IMR-90 (cell line): ENCODE results near the gene PCDHA12. TPM values are rescaled to one million over a fixed set of nuclear protein-coding genes. Genes with fewer than 3 reads are reported as not detected.
A peak's percentile ranks its signal among the peaks of the same experiment; 100 is the strongest.

Source experiments
- ATAC-seq: fragments of 200-7000 bp; cut with Tn5 transposase; 2 replicates; pipeline ENCODE4 v1.9.1; 2020; ENCODE audit warnings: low read depth, mild to moderate bottlenecking, moderate library complexity
- BruUV-seq: library from RNA; stranded (reverse); fragments of 400-500 nt; replicated peaks from 2 replicates; lab custom pipeline; 2021; lab: Mats Ljungman, UMichigan
- CTCF ChIA-PET: fragments of 300-600 bp; formaldehyde crosslinking; extraction: SDS; loops from one replicate; lab custom pipeline; 2021; ENCODE audit warnings: antibody characterized with exemption; lab: Yijun Ruan, JAX
- POLR2A ChIA-PET: fragments of 300-600 bp; sonication (Branson Sonifier 250); formaldehyde crosslinking; loops from one replicate; lab custom pipeline; 2022; ENCODE audit warnings: antibody characterized with exemption; ENCODE audit not compliant: unreplicated experiment; lab: Charles Lee
- DNase-seq: peaks from one replicate; pipeline ENCODE4 v3.0.0; 2013
- H2AFZ ChIP-seq: replicated peaks from 2 replicates; pipeline ENCODE3; 2013; ENCODE audit warnings: low read length, mild to moderate bottlenecking; ENCODE audit not compliant: poor library complexity
- H2AK5ac ChIP-seq: 2 replicates; pipeline ENCODE4 v1.6.1; 2013; ENCODE audit warnings: low read depth, low read length, inconsistent platforms
- H2AK9ac ChIP-seq: replicated peaks from 2 replicates; pipeline ENCODE3; 2013; ENCODE audit warnings: mild to moderate bottlenecking, low read depth, low read length, moderate library complexity; ENCODE audit not compliant: poor library complexity
- H2BK120ac ChIP-seq: 2 replicates; pipeline ENCODE4 v1.6.1; 2013; ENCODE audit warnings: low read depth, low read length, inconsistent platforms
- H2BK15ac ChIP-seq: 3 replicates; pipeline ENCODE4 v1.6.1; 2013; ENCODE audit warnings: low read depth, low read length, inconsistent platforms
- H2BK20ac ChIP-seq: 2 replicates; pipeline ENCODE4 v1.6.1; 2013; ENCODE audit warnings: low read depth, mild to moderate bottlenecking, inconsistent platforms, low read length, moderate library complexity
- H2BK5ac ChIP-seq: 2 replicates; pipeline ENCODE4 v1.6.1; 2013; ENCODE audit warnings: mild to moderate bottlenecking, low read depth, low read length, inconsistent platforms; ENCODE audit not compliant: poor library complexity, severe bottlenecking
- H3K14ac ChIP-seq: replicated peaks from 2 replicates; pipeline ENCODE4 v1.6.1; 2013; ENCODE audit warnings: low read depth, low read length, inconsistent platforms
- H3K18ac ChIP-seq: 2 replicates; pipeline ENCODE4 v1.6.1; 2013; ENCODE audit warnings: low read depth, low read length, control low read depth
- H3K23ac ChIP-seq: 2 replicates; pipeline ENCODE4 v1.6.1; 2013; ENCODE audit warnings: low read depth, low read length, inconsistent platforms
- H3K27ac ChIP-seq: 2 replicates; pipeline ENCODE4 v1.5.1; 2013; ENCODE audit warnings: mild to moderate bottlenecking, control low read depth, low read length; ENCODE audit not compliant: insufficient read depth
- H3K27me3 ChIP-seq: 2 replicates; pipeline ENCODE4 v1.6.1; 2013; ENCODE audit warnings: low read length; ENCODE audit not compliant: control insufficient read depth, insufficient read depth
- H3K36me3 ChIP-seq: 2 replicates; pipeline ENCODE4 v1.6.1; 2013; ENCODE audit warnings: low read length, mixed read lengths; ENCODE audit not compliant: control insufficient read depth, insufficient read depth
- H3K4ac ChIP-seq: 2 replicates; pipeline ENCODE4 v1.6.1; 2013; ENCODE audit warnings: low read depth, low read length, inconsistent platforms
- H3K4me1 ChIP-seq: 2 replicates; pipeline ENCODE4 v1.6.1; 2013; ENCODE audit warnings: low read length, mixed read lengths; ENCODE audit not compliant: control insufficient read depth, insufficient read depth
- H3K4me2 ChIP-seq: 2 replicates; pipeline ENCODE4 v1.6.1; 2013; ENCODE audit warnings: low read depth, mild to moderate bottlenecking, control low read depth, low read length, moderate library complexity
- H3K4me3 ChIP-seq: 2 replicates; pipeline ENCODE4 v1.5.1; 2013; ENCODE audit warnings: low read depth, mild to moderate bottlenecking, control low read depth, low read length, moderate library complexity; ENCODE audit not compliant: insufficient read depth
- H3K56ac ChIP-seq: 2 replicates; pipeline ENCODE4 v1.6.1; 2013; ENCODE audit warnings: low read length, inconsistent platforms; ENCODE audit not compliant: insufficient read depth; ENCODE audit errors: extremely low read depth
- H3K79me1 ChIP-seq, 2 experiments: 2 replicates each; pipeline ENCODE4 v1.6.1; 2013; ENCODE audit warnings: low read length in 2 of 2, inconsistent platforms in 1 of 2, low read depth in 1 of 2
- H3K9ac ChIP-seq: 2 replicates; pipeline ENCODE4 v1.6.1; 2013; ENCODE audit warnings: low read depth, low read length, control low read depth
- H3K9me1 ChIP-seq: 2 replicates; pipeline ENCODE4 v1.6.1; 2013; ENCODE audit warnings: low read length, inconsistent platforms; ENCODE audit not compliant: insufficient read depth
- H3K9me3 ChIP-seq: 2 replicates; pipeline ENCODE4 v1.6.1; 2013; ENCODE audit warnings: low read length; ENCODE audit not compliant: control insufficient read depth, insufficient read depth
- H4K20me1 ChIP-seq: 2 replicates; pipeline ENCODE4 v1.6.1; 2013; ENCODE audit warnings: low read length, inconsistent platforms; ENCODE audit not compliant: insufficient read depth
- H4K5ac ChIP-seq: 2 replicates; pipeline ENCODE4 v1.6.1; 2013; ENCODE audit warnings: mild to moderate bottlenecking, low read depth, low read length, control low read depth
- H4K8ac ChIP-seq, 2 experiments: 2 replicates each; pipeline ENCODE4 v1.6.1; 2013; ENCODE audit warnings: low read depth in 2 of 2, low read length in 2 of 2, control low read depth in 1 of 2, inconsistent platforms in 1 of 2
- H4K91ac ChIP-seq: 2 replicates; pipeline ENCODE4 v1.6.1; 2013; ENCODE audit warnings: low read depth, low read length, inconsistent platforms; ENCODE audit not compliant: insufficient read depth
- MXI1 ChIP-seq: IDR thresholded peaks from 2 replicates; pipeline ENCODE4 v1.6.1; 2012; ENCODE audit warnings: low read depth, mild to moderate bottlenecking, low read length, moderate library complexity, borderline replicate concordance
- WGBS, 2 experiments: methylation state at CpG; one replicate each; pipeline versions ENCODE4 v1.1.5 to v1.1.7; 2013; ENCODE audit warnings: missing lambda C conversion rate in 2 of 2; ENCODE audit not compliant: insufficient read length in 1 of 2; ENCODE audit errors: extremely low coverage in 2 of 2; 5-methylcytosine and 5-hydroxymethylcytosine counted together
- dilution Hi-C: fragments of 300-500 bp; cut with HindIII; formaldehyde crosslinking; loops from one replicate; pipeline ENCODE4 v1.14.3; 2018; ENCODE audit warnings: low sequenced_read_pairs; ENCODE audit not compliant: unreplicated experiment
- in situ Hi-C: fragments of 300-500 bp; cut with MboI; formaldehyde crosslinking; loops from 3 replicates; pipeline ENCODE4 v1.14.3; 2019; ENCODE audit warnings: low sequenced_read_pairs, inconsistent platforms, mixed read lengths
- intact Hi-C: fragments of 100-400 bp; cut with micrococcal nuclease; formaldehyde crosslinking; loops from 2 replicates; pipeline ENCODE4 v1.10.0; 2022
- polyA plus RNA-seq, 3 experiments: library from polyadenylated mRNA; depleted of rRNA; stranded (reverse); fragments of >200 nt; gene quantifications; 2 replicates each; pipeline ENCODE4 v1.2.3, GENCODE V29; 2012; ENCODE audit warnings: low replicate concordance in 1 of 3
- total RNA-seq: library from RNA; depleted of rRNA; stranded (reverse); fragments of >200 nt; gene quantifications from 2 replicates; pipeline ENCODE4 v1.2.3, GENCODE V29; 2012; rRNA removed

The PCDHA12 gene
- total and polyA plus RNA-seq, 2 of the 4 experiments (the other 2 are of a cell fraction): not detected

- no peaks in the 10 kb centered on the region for H3K4me1 ChIP-seq
- no peak overlapping the region for H4K8ac ChIP-seq
- H3K27me3 ChIP-seq: no peaks in the 10 kb centered on the region
- H3K4me3 ChIP-seq: peak overlapping the region; percentile 21; the same call in 1 of the 2 replicates
- H3K9ac ChIP-seq: no peak overlapping the region
- H2AFZ ChIP-seq: peak overlapping the region; percentile 41
- H3K4me2 ChIP-seq: peak overlapping the region; percentile 64
- no peak overlapping the region for H3K4ac ChIP-seq
- H3K9me1 ChIP-seq: no peaks in the 10 kb centered on the region
- H3K23ac ChIP-seq: no peak overlapping the region
- H4K20me1 ChIP-seq: no peaks in the 10 kb centered on the region
- intact Hi-C loops: no loop called here
- no peaks in the 10 kb centered on the region for H3K79me1 ChIP-seq
- WGBS, 2 experiments: 7% methylated on average over 17 of the region's 26 CpGs; no CpG with 5 or more reads in 1 of the 2 experiments
- H3K18ac ChIP-seq: no peak overlapping the region
- no peak overlapping the region for H2AK9ac ChIP-seq
- BruUV-seq: no TSS peak
- no peak for DNase-seq
- no peak overlapping the region for H3K56ac ChIP-seq
- no peak overlapping the region for H3K14ac ChIP-seq
- H2AK5ac ChIP-seq: no peak overlapping the region
- H3K9me3 ChIP-seq: peaks cover 11% of the 10 kb centered on the region
- H2BK5ac ChIP-seq: no peak overlapping the region
- CTCF ChIA-PET: no interaction called here
- no peak overlapping the region for H2BK120ac ChIP-seq
- no peak overlapping the region for H2BK20ac ChIP-seq
- no peak for ATAC-seq
- H3K36me3 ChIP-seq: no peaks in the 10 kb centered on the region
- H3K27ac ChIP-seq: no peak overlapping the region
- POLR2A ChIA-PET: no interaction called here
- dilution Hi-C loops: no loop called here
- in situ Hi-C loops: no loop called here
- H2BK15ac ChIP-seq: no peak overlapping the region
- H4K91ac ChIP-seq: no peak overlapping the region
- no peak overlapping the region for H4K5ac ChIP-seq
- no peak for TF ChIP-seq MXI1
Observed at GRCh38 chr5:140927228-140927573, 52.1 kb downstream of the PCDHA12 start.

Other genes starting within 250 kb of the PCDHA12 start
- 0.18 TPM in 1 of 2 replicates, not detected in the other for gene CD14, start 242.1 kb upstream of the PCDHA12 start, total RNA-seq
- gene CD14, start 242.1 kb upstream of the PCDHA12 start, polyA plus RNA-seq (2012; rRNA removed): 0.17 and 0.19 TPM in 2 replicates
- 4.2 and 6.6 TPM in 2 replicates for gene TMCO6, start 235.9 kb upstream of the PCDHA12 start, total RNA-seq
- gene TMCO6, start 235.9 kb upstream of the PCDHA12 start, polyA plus RNA-seq (2012; rRNA removed): 7.2 and 10.6 TPM in 2 replicates
- 20.4 and 30.0 TPM in 2 replicates for gene NDUFA2, start 227.7 kb upstream of the PCDHA12 start, total RNA-seq
- 104 and 131 TPM in 2 replicates for gene NDUFA2, start 227.7 kb upstream of the PCDHA12 start, polyA plus RNA-seq (2012; rRNA removed)
- 137 and 143 TPM in 2 replicates for gene IK, start 227.5 kb upstream of the PCDHA12 start, total RNA-seq
- gene IK, start 227.5 kb upstream of the PCDHA12 start, polyA plus RNA-seq (2012; rRNA removed): 99.8 and 105 TPM in 2 replicates
- gene WDR55, start 210.4 kb upstream of the PCDHA12 start, total RNA-seq: 19.2 and 20.4 TPM in 2 replicates
- 18.0 and 19.0 TPM in 2 replicates for gene WDR55, start 210.4 kb upstream of the PCDHA12 start, polyA plus RNA-seq (2012; rRNA removed)
- gene DND1, start 201.7 kb upstream of the PCDHA12 start, total RNA-seq: under 0.01 TPM in 2 replicates
- gene DND1, start 201.7 kb upstream of the PCDHA12 start, polyA plus RNA-seq (2012; rRNA removed): 0.63 and 0.67 TPM in 2 replicates
- gene HARS1, start 183.9 kb upstream of the PCDHA12 start, total RNA-seq: 134 and 141 TPM in 2 replicates
- 89.3 and 97.6 TPM in 2 replicates for gene HARS1, start 183.9 kb upstream of the PCDHA12 start, polyA plus RNA-seq (2012; rRNA removed)
- gene HARS2, start 183.9 kb upstream of the PCDHA12 start, total RNA-seq: 30.1 and 36.9 TPM in 2 replicates
- 26.5 and 33.0 TPM in 2 replicates for gene HARS2, start 183.9 kb upstream of the PCDHA12 start, polyA plus RNA-seq (2012; rRNA removed)
- 16.3 and 44.7 TPM in 2 replicates for gene ZMAT2, start 174.9 kb upstream of the PCDHA12 start, total RNA-seq
- 32.2 and 41.2 TPM in 2 replicates for gene ZMAT2, start 174.9 kb upstream of the PCDHA12 start, polyA plus RNA-seq (2012; rRNA removed)
- under 0.01 TPM in 1 of 2 replicates, not detected in the other for gene PCDHA1, start 89.2 kb upstream of the PCDHA12 start, total RNA-seq
- gene PCDHA1, start 89.2 kb upstream of the PCDHA12 start, polyA plus RNA-seq (2012; rRNA removed): 0.05 and 0.07 TPM in 2 replicates
- gene PCDHA2, start 80.5 kb upstream of the PCDHA12 start, total RNA-seq: not detected in 2 replicates
- not detected in 2 replicates for gene PCDHA2, start 80.5 kb upstream of the PCDHA12 start, polyA plus RNA-seq (2012; rRNA removed)
- gene PCDHA3, start 74.3 kb upstream of the PCDHA12 start, total RNA-seq: under 0.01 TPM in 2 replicates
- 0.03 and 0.06 TPM in 2 replicates for gene PCDHA3, start 74.3 kb upstream of the PCDHA12 start, polyA plus RNA-seq (2012; rRNA removed)
- gene PCDHA4, start 68.2 kb upstream of the PCDHA12 start, total RNA-seq: under 0.01 and 0.28 TPM in 2 replicates
- 0.02 TPM in 1 of 2 replicates, not detected in the other for gene PCDHA4, start 68.2 kb upstream of the PCDHA12 start, polyA plus RNA-seq (2012; rRNA removed)
- not detected in 2 replicates for gene PCDHA5, start 53.7 kb upstream of the PCDHA12 start, total RNA-seq
- not detected in 2 replicates for gene PCDHA5, start 53.7 kb upstream of the PCDHA12 start, polyA plus RNA-seq (2012; rRNA removed)
- gene PCDHA6, start 47.3 kb upstream of the PCDHA12 start, total RNA-seq: under 0.01 TPM in 1 of 2 replicates, not detected in the other
- 0.03 TPM in 1 of 2 replicates, not detected in the other for gene PCDHA6, start 47.3 kb upstream of the PCDHA12 start, polyA plus RNA-seq (2012; rRNA removed)
- under 0.01 and 0.18 TPM in 2 replicates for gene PCDHA7, start 41.0 kb upstream of the PCDHA12 start, total RNA-seq
- 0.10 and 0.16 TPM in 2 replicates for gene PCDHA7, start 41.0 kb upstream of the PCDHA12 start, polyA plus RNA-seq (2012; rRNA removed)
- gene PCDHA8, start 34.1 kb upstream of the PCDHA12 start, total RNA-seq: under 0.01 TPM in 1 of 2 replicates, not detected in the other
- 0.02 TPM in 1 of 2 replicates, not detected in the other for gene PCDHA8, start 34.1 kb upstream of the PCDHA12 start, polyA plus RNA-seq (2012; rRNA removed)
- under 0.01 TPM in 2 replicates for gene PCDHA9, start 26.9 kb upstream of the PCDHA12 start, total RNA-seq
- not detected in 2 replicates for gene PCDHA9, start 26.9 kb upstream of the PCDHA12 start, polyA plus RNA-seq (2012; rRNA removed)
- gene PCDHA10, start 19.4 kb upstream of the PCDHA12 start, total RNA-seq: under 0.01 TPM in 2 replicates
- gene PCDHA10, start 19.4 kb upstream of the PCDHA12 start, polyA plus RNA-seq (2012; rRNA removed): 0.02 TPM in 1 of 2 replicates, not detected in the other
- gene PCDHA11, start 6.4 kb upstream of the PCDHA12 start, total RNA-seq: under 0.01 TPM in 1 of 2 replicates, not detected in the other
- gene PCDHA11, start 6.4 kb upstream of the PCDHA12 start, polyA plus RNA-seq (2012; rRNA removed): not detected in 2 replicates
- not detected in 2 replicates for gene PCDHA13, start 6.8 kb downstream of the PCDHA12 start, total RNA-seq
- gene PCDHA13, start 6.8 kb downstream of the PCDHA12 start, polyA plus RNA-seq (2012; rRNA removed): not detected in 2 replicates
- under 0.01 TPM in 1 of 2 replicates, not detected in the other for gene PCDHAC1, start 51.0 kb downstream of the PCDHA12 start, total RNA-seq
- gene PCDHAC1, start 51.0 kb downstream of the PCDHA12 start, polyA plus RNA-seq (2012; rRNA removed): not detected in 2 replicates
- gene PCDHAC2, start 91.2 kb downstream of the PCDHA12 start, total RNA-seq: not detected in 2 replicates
- not detected in 2 replicates for gene PCDHAC2, start 91.2 kb downstream of the PCDHA12 start, polyA plus RNA-seq (2012; rRNA removed)
- not detected in 2 replicates for gene PCDHB1, start 176.1 kb downstream of the PCDHA12 start, total RNA-seq
- gene PCDHB1, start 176.1 kb downstream of the PCDHA12 start, polyA plus RNA-seq (2012; rRNA removed): not detected in 2 replicates
- gene PCDHB2, start 219.3 kb downstream of the PCDHA12 start, total RNA-seq: 0.36 and 0.56 TPM in 2 replicates
- gene PCDHB2, start 219.3 kb downstream of the PCDHA12 start, polyA plus RNA-seq (2012; rRNA removed): 0.46 and 0.65 TPM in 2 replicates
- gene PCDHB3, start 225.2 kb downstream of the PCDHA12 start, total RNA-seq: under 0.01 and 0.18 TPM in 2 replicates
- 0.10 and 0.12 TPM in 2 replicates for gene PCDHB3, start 225.2 kb downstream of the PCDHA12 start, polyA plus RNA-seq (2012; rRNA removed)
- gene PCDHB4, start 246.5 kb downstream of the PCDHA12 start, total RNA-seq: under 0.01 TPM in 1 of 2 replicates, not detected in the other
- 0.03 and 0.06 TPM in 2 replicates for gene PCDHB4, start 246.5 kb downstream of the PCDHA12 start, polyA plus RNA-seq (2012; rRNA removed)